PC-3 (cell line): ENCODE results near the gene SOBP. TPM values are rescaled to one million over a fixed set of nuclear protein-coding genes. Genes with fewer than 3 reads are reported as not detected.

Source experiments
- ATAC-seq: fragments of 200-7000 bp; cut with Tn5 transposase; 2 replicates; pipeline ENCODE4 v1.9.1; 2020; ENCODE audit warnings: mild to moderate bottlenecking, moderate library complexity
- BruUV-seq: library from RNA; stranded (reverse); fragments of 400-500 nt; replicated peaks from 2 replicates; lab custom pipeline; 2021; lab: Mats Ljungman, UMichigan
- CTCF ChIA-PET: fragments of 300-600 bp; sonication (Branson Sonifier 250); formaldehyde crosslinking; loops from one replicate; lab custom pipeline; 2022; ENCODE audit warnings: antibody characterized with exemption; lab: Charles Lee
- POLR2A ChIA-PET: fragments of 300-600 bp; sonication (Branson Sonifier 250); formaldehyde crosslinking; loops from one replicate; lab custom pipeline; 2022; ENCODE audit warnings: antibody characterized with exemption; ENCODE audit not compliant: unreplicated experiment; lab: Charles Lee
- DNase-seq: peaks from one replicate; pipeline ENCODE4 v3.0.0-alpha.2; 2015
- H2AFZ ChIP-seq: fragments of 300-600 bp; sonication (generic); 2 replicates; pipeline ENCODE4 v1.6.0; 2016; ENCODE audit warnings: antibody characterized with exemption, low read length
- H3F3A ChIP-seq: fragments of 300-600 bp; sonication (generic); one replicate; pipeline ENCODE4 v1.6.0; 2017; ENCODE audit warnings: antibody characterized with exemption, low read length, control low read depth, mild to moderate bottlenecking; ENCODE audit not compliant: unreplicated experiment
- H3K27ac ChIP-seq: fragments of 300-600 bp; sonication (generic); 2 replicates; pipeline ENCODE4 v1.5.1; 2016; ENCODE audit warnings: mild to moderate bottlenecking, low read length
- H3K27me3 ChIP-seq: fragments of 300-600 bp; sonication (generic); 2 replicates; pipeline ENCODE4 v1.6.1; 2016; ENCODE audit warnings: low read length, mixed read lengths
- H3K36me3 ChIP-seq: fragments of 300-600 bp; sonication (generic); 2 replicates; pipeline ENCODE4 v1.6.1; 2016; ENCODE audit warnings: low read depth, mixed run types, low read length, mixed read lengths
- H3K4me1 ChIP-seq: fragments of 300-600 bp; sonication (generic); 2 replicates; pipeline ENCODE4 v1.5.1; 2016; ENCODE audit warnings: low read length; ENCODE audit not compliant: insufficient read depth
- H3K4me2 ChIP-seq: fragments of 300-600 bp; sonication (generic); 2 replicates; pipeline ENCODE4 v1.6.0; 2016; ENCODE audit warnings: low read length
- H3K4me3 ChIP-seq: fragments of 300-600 bp; sonication (generic); 2 replicates; pipeline ENCODE4 v1.5.1; 2016; ENCODE audit warnings: mild to moderate bottlenecking, low read length, mixed read lengths
- H3K79me2 ChIP-seq: fragments of 300-600 bp; sonication (generic); 2 replicates; pipeline ENCODE4 v1.6.1; 2017; ENCODE audit warnings: low read length, mixed read lengths
- H3K9ac ChIP-seq: fragments of 300-600 bp; sonication (generic); 2 replicates; pipeline ENCODE4 v1.6.0; 2016; ENCODE audit warnings: mild to moderate bottlenecking, low read length
- H3K9me2 ChIP-seq: fragments of 300-600 bp; sonication (generic); replicated peaks from 2 replicates; pipeline ENCODE4 v1.6.1; 2016; ENCODE audit warnings: mixed run types, low read length, mixed read lengths
- H3K9me3 ChIP-seq: fragments of 300-600 bp; sonication (generic); 2 replicates; pipeline ENCODE4 v1.6.1; 2016; ENCODE audit warnings: low read length, mixed read lengths
- H4K20me1 ChIP-seq: fragments of 300-600 bp; sonication (generic); 2 replicates; pipeline ENCODE4 v1.6.1; 2016; ENCODE audit warnings: low read length, mixed read lengths
- EZH2 ChIP-seq: fragments of 300-600 bp; sonication (generic); IDR thresholded peaks from one replicate; pipeline ENCODE4 v1.6.1; 2017; ENCODE audit warnings: antibody characterized with exemption, mild to moderate bottlenecking, low read length; ENCODE audit not compliant: unreplicated experiment
- EZH2phosphoT487 ChIP-seq: fragments of 300-600 bp; sonication (generic); IDR thresholded peaks from 2 replicates; pipeline ENCODE4 v1.6.1; 2018; ENCODE audit warnings: mild to moderate bottlenecking, antibody characterized with exemption, low read length, borderline replicate concordance
- intact Hi-C: fragments of 100-400 bp; cut with micrococcal nuclease; formaldehyde crosslinking; loops from 2 replicates; pipeline ENCODE4 v1.9.0; 2023
- total RNA-seq: library from RNA; depleted of rRNA; stranded (reverse); fragments of >200 nt; gene quantifications from 2 replicates; pipeline ENCODE4 v1.2.3, GENCODE V29; 2014
- TF ChIP-seq, protein P1 (sequence below): fragments of 300-600 bp; sonication (generic); conservative IDR thresholded peaks from 2 replicates; pipeline ENCODE4 v1.5.1; 2017; ENCODE audit warnings: antibody characterized with exemption, low read depth, mild to moderate bottlenecking, low read length

Gene SOBP
- total RNA-seq, 1 experiment from 2014 or later = 0.15 TPM

DNA sequence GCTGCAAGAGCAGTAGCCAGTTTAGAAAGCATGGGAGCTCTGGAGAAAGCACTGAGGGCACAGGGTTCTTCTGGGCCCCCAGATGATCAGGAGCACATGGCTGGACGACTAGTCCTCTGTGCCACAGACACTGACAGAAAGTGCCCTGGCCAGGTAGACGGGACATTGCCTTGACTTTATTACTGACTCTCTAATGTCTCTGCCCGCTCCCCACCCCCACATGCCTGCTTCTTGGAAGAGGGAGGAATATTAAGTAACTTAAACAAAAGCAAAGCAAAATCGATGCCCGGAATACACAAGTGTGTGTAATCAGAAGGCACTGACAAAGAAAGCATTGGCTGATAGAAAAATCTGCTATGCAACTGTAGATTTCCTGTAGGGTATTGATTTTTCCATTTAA lies 99.3 kb downstream of the SOBP start:
- Histone ChIP-seq H3K4me2 (no peak overlapping the region), H3K79me2 (no peaks in the 10 kb centered on the region), H3K4me3 (no peak overlapping the region), H3K9me3 (no peaks in the 10 kb centered on the region), H2AFZ (no peak overlapping the region), H3K27ac (no peak overlapping the region), H3K9me2 (no peaks in the 10 kb centered on the region), H3K27me3 (peaks cover 78% of the 10 kb centered on the region), H4K20me1 (no peaks in the 10 kb centered on the region), H3K9ac (no peak overlapping the region), H3K36me3 (no peaks in the 10 kb centered on the region), H3F3A (no peaks in the 10 kb centered on the region), H3K4me1 (no peaks in the 10 kb centered on the region)
- ChIA-PET POLR2A (no interaction called here), CTCF (interaction anchor here (0.7 kb wide), 1 partner anchor 198 kb away, joined by 3 read pairs; no protein-coding TSS in a partner anchor)
- intact Hi-C loops = no loop called here
- DNase-seq (no peak), ATAC-seq (no peak)
- BruUV-seq = no TSS peak
- TF ChIP-seq EZH2 (no peak), EZH2phosphoT487 (no peak)
- TF ChIP-seq, protein P1, sequence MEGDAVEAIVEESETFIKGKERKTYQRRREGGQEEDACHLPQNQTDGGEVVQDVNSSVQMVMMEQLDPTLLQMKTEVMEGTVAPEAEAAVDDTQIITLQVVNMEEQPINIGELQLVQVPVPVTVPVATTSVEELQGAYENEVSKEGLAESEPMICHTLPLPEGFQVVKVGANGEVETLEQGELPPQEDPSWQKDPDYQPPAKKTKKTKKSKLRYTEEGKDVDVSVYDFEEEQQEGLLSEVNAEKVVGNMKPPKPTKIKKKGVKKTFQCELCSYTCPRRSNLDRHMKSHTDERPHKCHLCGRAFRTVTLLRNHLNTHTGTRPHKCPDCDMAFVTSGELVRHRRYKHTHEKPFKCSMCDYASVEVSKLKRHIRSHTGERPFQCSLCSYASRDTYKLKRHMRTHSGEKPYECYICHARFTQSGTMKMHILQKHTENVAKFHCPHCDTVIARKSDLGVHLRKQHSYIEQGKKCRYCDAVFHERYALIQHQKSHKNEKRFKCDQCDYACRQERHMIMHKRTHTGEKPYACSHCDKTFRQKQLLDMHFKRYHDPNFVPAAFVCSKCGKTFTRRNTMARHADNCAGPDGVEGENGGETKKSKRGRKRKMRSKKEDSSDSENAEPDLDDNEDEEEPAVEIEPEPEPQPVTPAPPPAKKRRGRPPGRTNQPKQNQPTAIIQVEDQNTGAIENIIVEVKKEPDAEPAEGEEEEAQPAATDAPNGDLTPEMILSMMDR = no peak

DNA sequence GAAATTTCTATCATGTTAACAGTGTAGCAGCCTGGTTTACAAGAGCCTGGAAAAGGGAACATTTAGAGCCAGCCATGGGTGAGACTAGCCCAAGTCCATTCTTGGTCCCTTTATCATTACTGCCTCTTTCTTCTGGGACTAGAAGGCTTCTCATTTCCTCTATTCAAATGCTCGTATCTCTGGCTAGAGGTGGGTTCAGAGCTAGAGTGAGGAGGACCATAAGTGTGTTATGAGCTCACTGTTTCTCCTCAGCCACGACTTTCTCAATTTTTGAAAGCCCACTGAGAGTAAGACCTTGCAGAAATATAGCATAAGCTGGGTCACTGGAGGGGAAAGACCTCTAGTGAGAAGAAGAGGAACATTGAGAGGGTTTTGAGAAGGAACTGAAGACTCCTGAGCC lies 100.0 kb downstream of the SOBP start:
- CTCF ChIA-PET = no interaction called here

DNA sequence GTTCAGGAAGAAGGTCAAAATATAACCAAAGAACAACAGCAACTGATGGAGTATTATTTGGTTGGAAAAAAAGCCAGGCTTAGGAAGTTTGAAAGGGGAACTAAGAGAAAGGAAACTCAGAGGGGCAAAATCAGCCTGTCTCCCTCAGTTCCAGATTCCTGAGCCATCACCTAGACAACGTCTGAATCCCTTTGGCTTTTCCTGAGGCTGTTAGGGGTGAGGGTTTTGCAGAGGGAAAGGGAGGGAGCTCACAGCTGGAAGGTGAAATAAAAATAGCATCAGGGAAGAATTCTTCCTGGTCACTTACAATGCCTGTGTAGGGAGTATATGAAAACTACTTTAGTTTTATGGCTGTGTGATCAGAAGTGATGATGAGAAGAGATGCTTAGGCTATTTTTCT lies 100.5 kb downstream of the SOBP start:
- H3K4me2 ChIP-seq = no peak overlapping the region
- CTCF ChIA-PET = no interaction called here
- no peak overlapping the region for H3K9ac ChIP-seq
- no peaks in the 10 kb centered on the region for H3K9me2 ChIP-seq
- H3K79me2 ChIP-seq = no peaks in the 10 kb centered on the region
- H3K27me3 ChIP-seq = peaks cover 69% of the 10 kb centered on the region
- POLR2A ChIA-PET = no interaction called here
- DNase-seq (no peak), ATAC-seq (no peak)
- H3K4me1 ChIP-seq = no peaks in the 10 kb centered on the region
- no peak for TF ChIP-seq EZH2
- TF ChIP-seq EZH2phosphoT487 = no peak
- TF ChIP-seq, protein P1 = no peak
- no peaks in the 10 kb centered on the region for H3F3A ChIP-seq
- H3K4me3 ChIP-seq = no peak overlapping the region
- BruUV-seq = no TSS peak
- intact Hi-C loops = no loop called here
- no peaks in the 10 kb centered on the region for H3K9me3 ChIP-seq
- no peaks in the 10 kb centered on the region for H3K36me3 ChIP-seq
- H2AFZ ChIP-seq = no peak overlapping the region
- H4K20me1 ChIP-seq = no peaks in the 10 kb centered on the region
- H3K27ac ChIP-seq = no peak overlapping the region

More for the DNA sequence above, 100.0 kb downstream of the SOBP start:
- Histone ChIP-seq H2AFZ (no peak overlapping the region), H3F3A (no peaks in the 10 kb centered on the region), H4K20me1 (no peaks in the 10 kb centered on the region), H3K79me2 (no peaks in the 10 kb centered on the region), H3K9me3 (no peaks in the 10 kb centered on the region), H3K27ac (no peak overlapping the region), H3K4me2 (no peak overlapping the region), H3K4me3 (no peak overlapping the region), H3K9ac (no peak overlapping the region), H3K27me3 (peaks cover 74% of the 10 kb centered on the region), H3K9me2 (no peaks in the 10 kb centered on the region), H3K4me1 (no peaks in the 10 kb centered on the region), H3K36me3 (no peaks in the 10 kb centered on the region)
- intact Hi-C loops = no loop called here
- DNase-seq (no peak), ATAC-seq (no peak)
- POLR2A ChIA-PET = no interaction called here
- TF ChIP-seq EZH2 (no peak), EZH2phosphoT487 (no peak)
- TF ChIP-seq, protein P1 = no peak
- BruUV-seq = no TSS peak
